OCI-LY3 (cell line): Measurements from ENCODE around the gene TGOLN2.
"Not testable (repeated sequence)": the region's sequence is repeated elsewhere in the genome, so short reads cannot be mapped to it uniquely, and the experiment has no call there.

Experiments used
- H2AFZ ChIP-seq: fragments of 200-600, 300-600 bp; shearing (Covaris generic); 2 replicates; pipeline ENCODE4 v1.6.0; 2014; ENCODE audit warnings: antibody characterized with exemption, low read depth, low read length
- H3K27ac ChIP-seq: fragments of 200-600, 300-600 bp; sonication (generic); 2 replicates; pipeline ENCODE4 v1.5.1; 2014; ENCODE audit warnings: mild to moderate bottlenecking, low read length, moderate library complexity, mixed read lengths
- H3K27me3 ChIP-seq: fragments of 200-600, 300-600 bp; sonication (generic); 2 replicates; pipeline ENCODE4 v1.6.1; 2014; ENCODE audit warnings: low read depth, low read length, mixed read lengths
- H3K36me3 ChIP-seq: fragments of 200-600, 300-600 bp; sonication (generic); replicated peaks from 2 replicates; pipeline ENCODE3; 2014; ENCODE audit warnings: low read depth, low read length, mixed read lengths
- H3K4me1 ChIP-seq: fragments of 300-600, 200-600 bp; sonication (generic); 2 replicates; pipeline ENCODE4 v1.6.1; 2014; ENCODE audit warnings: low read length, mixed read lengths
- H3K4me2 ChIP-seq: fragments of 200-600, 300-600 bp; sonication (generic); 2 replicates; pipeline ENCODE4 v1.6.1; 2014; ENCODE audit warnings: low read length, mixed read lengths
- H3K4me3 ChIP-seq: fragments of 300-600, 200-600 bp; sonication (generic); 2 replicates; pipeline ENCODE4 v1.5.1; 2014; ENCODE audit warnings: antibody characterized with exemption, mild to moderate bottlenecking, low read length, moderate library complexity
- H3K79me2 ChIP-seq: fragments of 300-600, 200-600 bp; shearing (Covaris generic); 2 replicates; pipeline ENCODE4 v1.6.1; 2014; ENCODE audit warnings: mild to moderate bottlenecking, low read length, mixed read lengths
- H3K9ac ChIP-seq: fragments of 300-600, 200-600 bp; shearing (Covaris generic); 2 replicates; pipeline ENCODE4 v1.6.0; 2014; ENCODE audit warnings: mild to moderate bottlenecking, low read length, moderate library complexity
- H3K9me3 ChIP-seq: fragments of 200-600, 300-600 bp; shearing (Covaris generic); 2 replicates; pipeline ENCODE4 v1.6.1; 2014; ENCODE audit warnings: low read length, mixed read lengths; ENCODE audit not compliant: insufficient read depth
- H4K20me1 ChIP-seq: fragments of 200-600, 300-600 bp; sonication (generic); 2 replicates; pipeline ENCODE4 v1.6.1; 2016; ENCODE audit warnings: low read length, mixed read lengths; ENCODE audit not compliant: insufficient read depth
- EZH2phosphoT487 ChIP-seq: fragments of 200-600 bp; shearing (Covaris generic); IDR thresholded peaks from 2 replicates; pipeline ENCODE4 v1.6.1; 2018; ENCODE audit warnings: antibody characterized with exemption, mixed run types, low read depth
- TF ChIP-seq, protein P1 (sequence below): fragments of 200-600, 300-600 bp; sonication (generic); IDR thresholded peaks from 2 replicates; pipeline ENCODE4 v1.5.1; 2014; ENCODE audit warnings: antibody characterized with exemption, low read length, low read depth

Gene TGOLN2

DNA sequence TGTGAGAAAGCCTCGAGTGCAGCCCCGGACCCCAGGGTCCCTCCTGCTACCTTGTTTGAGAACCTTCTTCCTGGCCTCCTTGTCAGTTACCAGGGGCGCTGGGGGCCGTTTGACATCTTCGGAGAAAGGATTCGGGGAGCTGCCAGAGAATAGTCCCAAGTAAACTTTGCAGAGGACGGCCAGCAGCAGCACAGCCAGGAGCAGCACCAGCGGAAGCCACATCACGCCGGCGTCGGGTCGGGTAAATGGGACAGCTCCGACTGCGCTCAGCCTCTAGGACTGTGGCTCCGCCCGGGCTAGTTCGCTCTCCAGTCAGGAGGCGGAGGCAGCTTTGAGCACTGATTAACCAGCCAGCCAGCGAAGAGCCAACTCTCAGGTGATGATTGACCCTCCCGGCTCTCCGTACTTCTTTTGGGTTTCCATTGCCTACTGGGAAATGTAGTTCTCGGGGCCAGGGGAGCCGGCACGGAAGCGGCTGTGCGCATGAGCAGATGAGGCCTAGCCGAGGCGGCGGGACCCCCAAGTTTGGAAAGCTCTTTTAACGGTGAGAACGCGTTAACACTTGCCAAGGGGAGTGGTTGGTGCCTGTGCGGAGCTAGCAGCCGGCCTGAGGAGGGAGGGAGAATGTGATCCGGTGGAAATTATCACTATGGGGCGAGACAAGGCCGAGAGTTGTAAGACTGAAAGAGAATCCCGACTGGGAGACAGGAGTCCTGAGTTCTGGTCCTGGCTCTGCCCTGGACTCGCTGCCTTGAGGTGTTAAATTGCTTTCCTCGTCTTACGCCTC, 26.7 kb upstream of the TGOLN2 start, which contains the start of the genes ELMOD3 and RETSAT:
Gene ELMOD3 (plus strand): TSS at position 484 of the 787 bp plus-strand sequence. CDS start 2,430 bp downstream, outside the sequence.
Gene RETSAT (minus strand): TSS at position 243 of the 787 bp plus-strand sequence. CDS start 21 bp downstream, at position 222.
- H3K9ac ChIP-seq = peak within 1 kb of the TSS; percentile 92
- H3K27me3 ChIP-seq = no peaks in the 10 kb centered on the region
- peak within 1 kb of the TSS; percentile 28 for H3K27ac ChIP-seq
- peak within 1 kb of the TSS; percentile 96 for H3K4me2 ChIP-seq
- H3K36me3 ChIP-seq = peaks cover 19% of the 10 kb centered on the region
- H3K4me1 ChIP-seq = peaks cover 10% of the 10 kb centered on the region
- TF ChIP-seq, protein P1, sequence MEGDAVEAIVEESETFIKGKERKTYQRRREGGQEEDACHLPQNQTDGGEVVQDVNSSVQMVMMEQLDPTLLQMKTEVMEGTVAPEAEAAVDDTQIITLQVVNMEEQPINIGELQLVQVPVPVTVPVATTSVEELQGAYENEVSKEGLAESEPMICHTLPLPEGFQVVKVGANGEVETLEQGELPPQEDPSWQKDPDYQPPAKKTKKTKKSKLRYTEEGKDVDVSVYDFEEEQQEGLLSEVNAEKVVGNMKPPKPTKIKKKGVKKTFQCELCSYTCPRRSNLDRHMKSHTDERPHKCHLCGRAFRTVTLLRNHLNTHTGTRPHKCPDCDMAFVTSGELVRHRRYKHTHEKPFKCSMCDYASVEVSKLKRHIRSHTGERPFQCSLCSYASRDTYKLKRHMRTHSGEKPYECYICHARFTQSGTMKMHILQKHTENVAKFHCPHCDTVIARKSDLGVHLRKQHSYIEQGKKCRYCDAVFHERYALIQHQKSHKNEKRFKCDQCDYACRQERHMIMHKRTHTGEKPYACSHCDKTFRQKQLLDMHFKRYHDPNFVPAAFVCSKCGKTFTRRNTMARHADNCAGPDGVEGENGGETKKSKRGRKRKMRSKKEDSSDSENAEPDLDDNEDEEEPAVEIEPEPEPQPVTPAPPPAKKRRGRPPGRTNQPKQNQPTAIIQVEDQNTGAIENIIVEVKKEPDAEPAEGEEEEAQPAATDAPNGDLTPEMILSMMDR = no peak
- no peak for TF ChIP-seq EZH2phosphoT487
- peak within 1 kb of the TSS; percentile 94 for H3K4me3 ChIP-seq
- H3K9me3 ChIP-seq = no peaks in the 10 kb centered on the region
- peak within 1 kb of the TSS; percentile 98 for H2AFZ ChIP-seq
- no peaks in the 10 kb centered on the region for H4K20me1 ChIP-seq
- peaks cover 28% of the 10 kb centered on the region for H3K79me2 ChIP-seq

DNA sequence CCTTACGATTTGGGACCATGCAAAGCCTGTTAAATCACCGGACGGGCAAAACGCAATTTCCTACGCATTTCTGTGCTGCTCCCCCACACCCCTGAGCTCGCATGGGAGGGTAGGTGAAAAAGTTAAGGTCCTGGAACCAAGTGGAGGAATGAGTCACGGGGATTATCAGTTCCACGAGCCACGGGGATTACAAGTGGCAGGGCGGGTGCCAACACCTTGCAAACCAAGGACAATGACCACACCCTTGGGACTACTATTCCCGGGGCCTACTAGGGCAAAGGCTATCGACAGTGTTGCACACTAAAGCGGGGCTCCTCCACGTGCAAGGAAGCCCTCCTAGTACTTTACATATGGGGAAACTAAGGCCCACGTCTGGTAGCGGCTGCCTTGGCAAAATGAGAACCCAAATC, 26.1 kb upstream of the TGOLN2 start:
- Histone ChIP-seq H3K27ac (peak overlapping the region; percentile 24), H3K36me3 (peaks cover 24% of the 10 kb centered on the region)

DNA sequence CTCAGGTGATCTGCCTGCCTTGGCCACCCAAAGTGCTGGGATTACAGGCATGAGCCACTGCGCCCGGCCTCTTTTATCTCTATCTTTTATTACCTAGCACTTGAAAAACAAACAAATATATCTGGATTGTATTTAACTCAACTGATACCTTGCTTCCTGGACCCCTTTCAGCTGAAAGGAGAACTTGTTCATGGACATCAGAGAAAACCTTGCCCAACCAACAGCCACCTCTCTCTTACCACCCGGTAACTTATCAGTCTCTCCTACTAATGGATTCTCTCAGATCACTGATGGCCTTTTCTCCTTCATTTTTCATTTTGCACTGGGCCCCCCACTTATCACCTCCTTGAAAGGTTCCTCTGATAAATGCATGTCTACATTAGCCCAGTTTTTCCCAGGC, 19.8 kb upstream of the TGOLN2 start:
- H3K4me2 ChIP-seq = no peak overlapping the region
- no peak overlapping the region for H3K27ac ChIP-seq
- no peaks in the 10 kb centered on the region for H4K20me1 ChIP-seq
- H3K36me3 ChIP-seq = peaks cover 20% of the 10 kb centered on the region
- H3K9ac ChIP-seq = no peak overlapping the region
- H3K79me2 ChIP-seq = 0 out of 2 replicates have a peak, but pooled peaks cover 2% of the 10 kb centered on the region
- H3K4me3 ChIP-seq = no peak overlapping the region
- H3K27me3 ChIP-seq = no peaks in the 10 kb centered on the region
- H2AFZ ChIP-seq = no peak overlapping the region
- H3K4me1 ChIP-seq = no peaks in the 10 kb centered on the region
- no peak for TF ChIP-seq EZH2phosphoT487
- TF ChIP-seq, protein P1 = no peak
- H3K9me3 ChIP-seq = no peaks in the 10 kb centered on the region

More for the DNA sequence above, 26.1 kb upstream of the TGOLN2 start:
- Histone ChIP-seq H2AFZ (peak overlapping the region; percentile 58), H3K79me2 (peaks cover 28% of the 10 kb centered on the region), H3K4me3 (peak overlapping the region; percentile 94), H3K4me1 (peaks cover 10% of the 10 kb centered on the region), H3K27me3 (no peaks in the 10 kb centered on the region), H3K9me3 (no peaks in the 10 kb centered on the region), H3K9ac (peak overlapping the region; percentile 74), H3K4me2 (peak overlapping the region; percentile 96), H4K20me1 (no peaks in the 10 kb centered on the region)
- TF ChIP-seq EZH2phosphoT487 = no peak
- TF ChIP-seq, protein P1 = no peak

DNA sequence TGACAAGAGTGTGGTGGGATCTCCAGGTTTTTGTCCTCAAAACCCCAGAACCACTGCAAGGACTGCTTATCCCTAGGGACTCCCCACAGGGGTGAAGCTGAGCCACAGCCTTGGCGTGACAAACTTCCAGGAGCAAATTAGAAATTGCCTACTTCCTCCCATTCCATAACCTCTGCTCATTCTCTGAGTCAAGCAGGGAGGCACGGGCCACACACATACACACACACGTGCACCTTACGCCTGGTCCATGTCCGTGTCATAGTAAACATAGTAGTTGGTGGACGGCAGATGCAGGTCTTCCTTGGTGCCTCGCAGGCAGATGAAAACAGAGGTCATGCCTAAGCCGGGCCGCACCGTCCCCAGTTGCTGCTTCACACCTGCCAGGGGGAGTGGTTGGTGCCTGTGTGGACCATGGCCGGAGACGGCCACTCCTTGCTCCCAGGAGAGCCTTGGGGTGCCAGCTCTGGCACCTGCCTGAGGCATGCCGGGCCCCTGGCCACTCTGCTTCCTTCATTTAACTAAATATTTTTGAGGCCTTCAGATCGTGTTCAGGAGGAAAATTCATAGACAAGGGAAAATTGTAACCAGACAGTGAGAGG, 16.7 kb upstream of the TGOLN2 start:
- Histone ChIP-seq H3K9ac (no peak overlapping the region), H3K4me1 (no peaks in the 10 kb centered on the region), H3K36me3 (peaks cover 5% of the 10 kb centered on the region), H3K79me2 (no peaks in the 10 kb centered on the region), H3K27me3 (0 out of 2 replicates have a peak, but pooled peaks cover 2% of the 10 kb centered on the region), H3K4me2 (no peak overlapping the region), H3K27ac (no peak overlapping the region), H4K20me1 (no peaks in the 10 kb centered on the region), H3K9me3 (no peaks in the 10 kb centered on the region), H2AFZ (no peak overlapping the region), H3K4me3 (no peak overlapping the region)
- no peak for TF ChIP-seq EZH2phosphoT487
- TF ChIP-seq, protein P1 = no peak

DNA sequence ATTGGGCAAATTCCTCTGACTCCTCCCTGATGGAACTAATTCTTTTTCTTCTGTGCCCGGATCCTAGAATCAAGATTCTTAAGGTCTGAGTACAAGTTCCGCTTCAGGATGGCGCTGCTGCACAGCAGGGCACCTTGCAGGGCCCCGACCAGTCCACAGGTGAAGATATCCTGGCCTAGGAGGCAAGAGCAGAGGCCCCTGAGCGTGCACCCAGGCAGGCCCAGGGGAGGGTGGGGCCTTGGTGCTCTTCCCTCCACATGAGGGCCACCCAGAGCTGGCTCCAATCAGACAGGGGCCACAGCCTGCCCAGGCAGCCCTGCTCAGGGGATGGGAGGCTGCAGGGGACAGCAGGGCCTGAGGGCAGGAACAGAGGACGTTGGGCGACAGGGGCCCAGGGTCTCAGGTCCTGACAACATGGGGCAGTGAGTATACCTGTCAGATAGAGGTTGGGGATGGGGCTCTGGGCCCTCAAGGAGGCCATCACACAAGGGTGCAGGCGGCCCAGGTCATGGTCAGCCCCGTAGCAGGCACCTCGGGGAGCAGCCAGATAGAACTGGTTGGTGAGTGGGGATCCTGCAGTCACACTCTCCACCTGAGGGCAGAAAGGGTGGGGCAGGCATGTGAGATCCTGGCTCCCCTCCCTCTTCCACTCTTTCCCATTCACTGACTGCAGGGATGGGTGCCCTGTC, 15.6 kb upstream of the TGOLN2 start:
- not testable (repeated sequence) for H3K9me3 ChIP-seq, H4K20me1 ChIP-seq, H3K4me1 ChIP-seq, H3K79me2 ChIP-seq, H3K9ac ChIP-seq, H3K4me2 ChIP-seq, H3K27ac ChIP-seq, H3K36me3 ChIP-seq, H2AFZ ChIP-seq, H3K27me3 ChIP-seq, H3K4me3 ChIP-seq
